Chondrocyte (in vitro differentiated cells): Measurements from ENCODE around the gene PRRT1B. TPM values are rescaled to one million over a fixed set of nuclear protein-coding genes. Genes with fewer than 3 reads are reported as not detected.

Experiments used
- DNase-seq: peaks from one replicate; pipeline ENCODE4 v3.0.0; 2021; ENCODE audit warnings: mixed read lengths, low spot score
- H3K27ac Mint-ChIP-seq: one replicate; pipeline ENCODE4 v1.8.0; 2021; ENCODE audit warnings: mild to moderate bottlenecking, moderate library complexity, mixed read lengths; ENCODE audit not compliant: unreplicated experiment
- H3K27me3 Mint-ChIP-seq: 2 replicates; pipeline ENCODE4 v1.8.0; 2021; ENCODE audit warnings: low read depth, mixed read lengths
- H3K36me3 Mint-ChIP-seq: 2 replicates; pipeline ENCODE4 v1.8.0; 2021; ENCODE audit warnings: low read depth, mixed read lengths
- H3K4me1 Mint-ChIP-seq: 2 replicates; pipeline ENCODE4 v1.8.0; 2021; ENCODE audit warnings: low read depth, mild to moderate bottlenecking, mixed read lengths
- H3K4me3 Mint-ChIP-seq: one replicate; pipeline ENCODE4 v1.8.0; 2021; ENCODE audit warnings: mild to moderate bottlenecking, moderate library complexity, mixed read lengths; ENCODE audit not compliant: unreplicated experiment
- H3K9me3 Mint-ChIP-seq: 2 replicates; pipeline ENCODE4 v1.8.0; 2021; ENCODE audit warnings: low read depth, mixed read lengths
- CTCF ChIP-seq: fragments of 200-600 bp; sonication (generic); IDR thresholded peaks from 2 replicates; pipeline ENCODE4 v1.5.0; 2021; ENCODE audit warnings: antibody characterized with exemption, mild to moderate bottlenecking, moderate library complexity
- total RNA-seq: library from RNA; stranded (reverse); gene quantifications from 3 replicates; pipeline ENCODE4 v1.2.1, GENCODE V29; 2021

Gene PRRT1B
- total RNA-seq, 1 donor from 2014 or later, result not detected

GRCh38 chr9:131518553-131518952 lies 26.8 kb upstream of the PRRT1B start:
- no peak for DNase-seq
- H3K4me3 Mint-ChIP-seq, result no peak overlapping the region
- H3K27me3 Mint-ChIP-seq, result no peaks in the 10 kb centered on the region
- no peak for TF ChIP-seq CTCF
- no peak overlapping the region for H3K27ac Mint-ChIP-seq
- H3K36me3 Mint-ChIP-seq, result peaks cover 33% of the 10 kb centered on the region
- no peaks in the 10 kb centered on the region for H3K9me3 Mint-ChIP-seq
- no peaks in the 10 kb centered on the region for H3K4me1 Mint-ChIP-seq

- no peak for TF ChIP-seq CTCF
These were observed 24.8 kb upstream of the PRRT1B start for GRCh38 chr9:131520503-131520902.

DNA sequence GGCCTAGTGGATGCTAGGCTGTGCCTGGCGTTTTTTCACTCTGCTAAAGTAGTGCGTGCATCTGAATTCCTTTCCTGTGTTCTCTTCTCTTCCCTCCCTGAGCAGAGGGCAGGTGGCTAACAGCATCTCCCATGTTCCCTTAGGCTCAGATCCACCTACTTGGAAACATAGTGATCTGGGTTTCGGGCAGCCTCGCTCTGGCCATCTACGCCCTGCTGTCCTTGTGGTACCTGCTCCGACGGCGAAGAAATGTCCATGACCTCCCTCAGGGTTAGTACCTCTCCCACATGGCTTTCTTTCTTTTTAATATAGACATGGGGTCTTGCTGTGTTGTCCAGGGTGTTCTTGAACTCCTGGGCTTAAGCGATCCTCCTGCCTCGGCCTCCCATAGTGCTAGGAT lies 24.1 kb upstream of the PRRT1B start:
- peaks cover 11% of the 10 kb centered on the region for H3K4me1 Mint-ChIP-seq
- no peak overlapping the region for H3K4me3 Mint-ChIP-seq

More at GRCh38 chr9:131520503-131520902, 24.8 kb upstream of the PRRT1B start:
- Mint-ChIP-seq H3K27me3 (no peaks in the 10 kb centered on the region), H3K36me3 (peaks cover 29% of the 10 kb centered on the region), H3K4me3 (no peak overlapping the region), H3K4me1 (peaks cover 11% of the 10 kb centered on the region), H3K27ac (no peak overlapping the region), H3K9me3 (no peaks in the 10 kb centered on the region)
- DNase-seq, result no peak

DNA sequence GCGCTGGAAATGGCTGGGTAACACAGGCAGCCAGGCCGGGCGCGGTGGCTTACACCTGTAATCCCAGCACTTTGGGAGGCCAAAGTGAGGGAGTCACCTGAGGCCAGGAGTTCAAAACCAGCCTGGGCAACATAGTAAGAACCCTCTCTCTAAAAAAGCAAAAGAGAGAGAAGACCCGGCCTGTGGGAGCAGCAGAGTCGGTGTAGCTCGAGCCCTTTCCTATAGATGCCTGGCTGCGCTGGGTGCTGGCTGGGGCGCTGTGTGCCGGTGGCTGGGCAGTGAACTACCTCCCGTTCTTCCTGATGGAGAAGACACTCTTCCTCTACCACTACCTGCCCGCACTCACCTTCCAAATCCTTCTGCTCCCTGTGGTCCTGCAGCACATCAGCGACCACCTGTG lies 23.5 kb upstream of the PRRT1B start:
- H3K4me3 Mint-ChIP-seq, result no peak overlapping the region
- no peaks in the 10 kb centered on the region for H3K9me3 Mint-ChIP-seq
- no peak for DNase-seq
- H3K4me1 Mint-ChIP-seq, result peaks cover 11% of the 10 kb centered on the region
- H3K27ac Mint-ChIP-seq, result no peak overlapping the region
- no peaks in the 10 kb centered on the region for H3K27me3 Mint-ChIP-seq
- no peak for TF ChIP-seq CTCF
- H3K36me3 Mint-ChIP-seq, result peaks cover 36% of the 10 kb centered on the region

More for the DNA sequence above, 24.1 kb upstream of the PRRT1B start:
- Mint-ChIP-seq H3K27ac (no peak overlapping the region), H3K27me3 (no peaks in the 10 kb centered on the region), H3K9me3 (no peaks in the 10 kb centered on the region), H3K36me3 (peaks cover 30% of the 10 kb centered on the region)
- no peak for DNase-seq
- TF ChIP-seq CTCF, result no peak

- peaks cover 11% of the 10 kb centered on the region for H3K4me1 Mint-ChIP-seq
- H3K36me3 Mint-ChIP-seq, result peaks cover 36% of the 10 kb centered on the region
- TF ChIP-seq CTCF, result no peak
- DNase-seq, result peak; percentile 90
- H3K9me3 Mint-ChIP-seq, result no peaks in the 10 kb centered on the region
- no peaks in the 10 kb centered on the region for H3K27me3 Mint-ChIP-seq
- H3K4me3 Mint-ChIP-seq, result no peak overlapping the region
- H3K27ac Mint-ChIP-seq, result peak overlapping the region; percentile 22
These were observed 22.9 kb upstream of the PRRT1B start for GRCh38 chr9:131522257-131523085.
